ENCODE results near the gene CHD3. TPM values are rescaled to one million over a fixed set of nuclear protein-coding genes. Genes with fewer than 3 reads are reported as not detected.

The CHD3 gene
- total and polyA plus RNA-seq, 2 of the 13 experiments (the other 11 are each of a cell fraction or from before 2014, with no cell fraction given): 2.7 to 3.7 TPM

- TF ChIP-seq TIGD3 (CRISPR knock-in tag; IDR thresholded peaks at IDR 0.05; ENCODE audit: borderline replicate concordance) (no peak), ZNF800 (CRISPR knock-in tag; IDR thresholded peaks at IDR 0.05) (no peak; the same call in 1 of the 2 replicates), ZNF703 (CRISPR knock-in tag; IDR thresholded peaks at IDR 0.05; ENCODE audit: borderline replicate concordance) (no peak), ZNF781 (CRISPR knock-in tag; IDR thresholded peaks at IDR 0.05; ENCODE audit: borderline replicate concordance, not compliant biosample characterization) (no peak), PHF20 (CRISPR knock-in tag; IDR thresholded peaks at IDR 0.05) (no peak), ZNF362 (CRISPR knock-in tag; IDR thresholded peaks at IDR 0.05; ENCODE audit: borderline replicate concordance) (no peak), ARID3A (IDR thresholded peaks at IDR 0.05; ENCODE audit: low read depth, low read length) (no peak), GATAD1 (CRISPR knock-in tag; IDR thresholded peaks at IDR 0.05) (no peak), ZNF275 (CRISPR knock-in tag; IDR thresholded peaks at IDR 0.05; ENCODE audit: borderline replicate concordance) (0 out of 2 replicates have a peak, but pooled peaks have one; percentile 59), IRX3 (CRISPR knock-in tag; IDR thresholded peaks at IDR 0.05; ENCODE audit: borderline replicate concordance, low read depth) (no peak), ZNF10 (CRISPR knock-in tag; IDR thresholded peaks at IDR 0.05; ENCODE audit: borderline replicate concordance, low read depth) (no peak), ZNF12 (CRISPR knock-in tag; IDR thresholded peaks at IDR 0.05) (no peak), PTBP1 (IDR thresholded peaks at IDR 0.05; ENCODE audit: low read depth, low read length, poor library complexity, severe bottlenecking) (no peak), PLSCR1 (CRISPR knock-in tag; IDR thresholded peaks at IDR 0.05; ENCODE audit: borderline replicate concordance) (no peak), ZNF3 (CRISPR knock-in tag; IDR thresholded peaks at IDR 0.05) (no peak), SIX1 (CRISPR knock-in tag; IDR thresholded peaks at IDR 0.05; ENCODE audit: borderline replicate concordance) (no peak), KDM2A (CRISPR knock-in tag; IDR thresholded peaks at IDR 0.05; ENCODE audit: borderline replicate concordance, low read depth) (peak; percentile 56; the same call in 1 of the 2 replicates), ZFP90 (CRISPR knock-in tag; IDR thresholded peaks at IDR 0.05; ENCODE audit: borderline replicate concordance) (no peak; the same call in 1 of the 2 replicates), MLLT10 (CRISPR knock-in tag; IDR thresholded peaks at IDR 0.05) (no peak), HIVEP1 (CRISPR knock-in tag; IDR thresholded peaks at IDR 0.05) (peak; percentile 76), NFE2L2 (IDR thresholded peaks at IDR 0.05; ENCODE audit: low read length) (no peak)
Observed at GRCh38 chr17:7887482-7888183, 956 bp upstream of the CHD3 start (continued).
